ENCODE measurements around the gene C6orf89. TPM values are rescaled to one million over a fixed set of nuclear protein-coding genes. Genes with fewer than 3 reads are reported as not detected.
"Not testable (repeated sequence)": the region's sequence is repeated elsewhere in the genome, so short reads cannot be mapped to it uniquely, and the experiment has no call there.

The C6orf89 gene
- total RNA-seq, 1 donor from 2014 or later: 36.8 TPM

DNA sequence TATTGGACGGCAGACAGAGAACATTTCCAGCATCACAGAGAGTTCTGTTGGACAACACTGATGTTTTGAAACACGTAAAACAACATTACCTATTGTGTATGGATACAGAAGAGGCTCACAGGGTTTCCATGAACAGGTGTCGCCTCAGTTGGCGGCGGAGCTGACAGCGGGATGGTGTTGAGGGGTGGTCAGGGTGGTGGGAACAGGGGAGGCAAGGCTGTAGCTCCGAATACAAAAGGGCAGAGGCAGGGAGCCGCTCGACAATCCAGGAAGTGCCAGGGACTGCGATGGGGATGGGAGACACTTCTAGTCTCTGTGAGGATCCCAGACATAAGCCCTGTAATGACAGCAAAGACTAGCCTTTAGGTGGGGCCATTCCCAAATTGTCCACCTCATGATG lies 54.3 kb downstream of the C6orf89 start:
- Histone ChIP-seq H3K27me3 (no peaks in the 10 kb centered on the region), H3K9me3 (no peaks in the 10 kb centered on the region), H3K27ac (no peak overlapping the region), H3K4me3 (no peak overlapping the region), H3K36me3 (no peaks in the 10 kb centered on the region), H3K4me1 (no peaks in the 10 kb centered on the region)
- DNase-seq (ENCODE audit: extremely low spot score in 2 of 2): no peak
- no peak for TF ChIP-seq POLR2AphosphoS5 (IDR thresholded peaks at IDR 0.05; ENCODE audit: insufficient read depth in 1 of 2, low read depth in 1 of 2)
- TF ChIP-seq, protein P1, sequence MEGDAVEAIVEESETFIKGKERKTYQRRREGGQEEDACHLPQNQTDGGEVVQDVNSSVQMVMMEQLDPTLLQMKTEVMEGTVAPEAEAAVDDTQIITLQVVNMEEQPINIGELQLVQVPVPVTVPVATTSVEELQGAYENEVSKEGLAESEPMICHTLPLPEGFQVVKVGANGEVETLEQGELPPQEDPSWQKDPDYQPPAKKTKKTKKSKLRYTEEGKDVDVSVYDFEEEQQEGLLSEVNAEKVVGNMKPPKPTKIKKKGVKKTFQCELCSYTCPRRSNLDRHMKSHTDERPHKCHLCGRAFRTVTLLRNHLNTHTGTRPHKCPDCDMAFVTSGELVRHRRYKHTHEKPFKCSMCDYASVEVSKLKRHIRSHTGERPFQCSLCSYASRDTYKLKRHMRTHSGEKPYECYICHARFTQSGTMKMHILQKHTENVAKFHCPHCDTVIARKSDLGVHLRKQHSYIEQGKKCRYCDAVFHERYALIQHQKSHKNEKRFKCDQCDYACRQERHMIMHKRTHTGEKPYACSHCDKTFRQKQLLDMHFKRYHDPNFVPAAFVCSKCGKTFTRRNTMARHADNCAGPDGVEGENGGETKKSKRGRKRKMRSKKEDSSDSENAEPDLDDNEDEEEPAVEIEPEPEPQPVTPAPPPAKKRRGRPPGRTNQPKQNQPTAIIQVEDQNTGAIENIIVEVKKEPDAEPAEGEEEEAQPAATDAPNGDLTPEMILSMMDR (IDR thresholded peaks at IDR 0.05): no peak
- intact Hi-C loops (cut with DNase I): no loop called here

DNA sequence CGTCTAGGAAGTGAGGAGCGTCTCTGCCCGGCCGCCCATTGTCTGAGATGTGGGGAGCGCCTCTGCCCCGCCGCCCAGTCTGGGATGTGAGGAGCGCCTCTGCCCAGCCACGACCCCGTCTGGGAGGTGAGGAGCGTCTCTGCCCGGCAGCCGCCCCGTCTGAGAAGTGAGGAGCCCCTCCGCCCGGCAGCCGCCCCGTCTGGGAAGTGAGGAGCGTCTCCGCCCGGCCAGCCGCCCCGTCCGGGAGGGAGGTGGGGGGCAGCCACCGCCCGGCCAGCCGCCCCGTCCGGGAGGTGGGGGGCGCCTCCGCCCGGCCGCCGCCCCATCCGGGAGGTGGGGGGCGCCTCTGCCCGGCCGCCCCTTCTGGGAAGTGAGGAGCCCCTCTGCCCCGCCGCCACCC lies 55.8 kb downstream of the C6orf89 start:
- H3K9me3 ChIP-seq; H3K27ac ChIP-seq; intact Hi-C loops (cut with DNase I); H3K4me3 ChIP-seq; H3K4me1 ChIP-seq; H3K36me3 ChIP-seq; H3K27me3 ChIP-seq; DNase-seq (ENCODE audit: extremely low spot score in 2 of 2): not testable (repeated sequence)

DNA sequence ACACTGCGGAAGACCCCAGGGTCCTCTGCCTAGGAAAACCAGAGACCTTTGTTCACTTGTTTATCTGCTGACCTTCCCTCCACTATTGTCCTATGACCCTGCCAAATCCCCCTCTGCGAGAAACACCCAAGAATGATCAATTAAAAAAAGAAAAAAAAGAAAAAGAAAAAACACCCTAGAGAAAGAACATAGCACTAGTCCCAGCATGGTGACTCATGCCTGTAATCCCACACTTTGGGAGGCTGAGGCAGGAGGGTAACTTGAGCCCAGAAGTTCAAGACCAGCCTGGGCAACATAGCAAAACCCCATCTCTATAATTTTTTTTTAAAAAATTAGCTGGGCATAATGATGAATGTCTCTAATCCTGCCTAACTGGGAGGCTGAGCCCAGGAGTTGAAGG lies 56.6 kb downstream of the C6orf89 start:
- H3K4me1 ChIP-seq; H3K27me3 ChIP-seq; H3K36me3 ChIP-seq; H3K27ac ChIP-seq; H3K9me3 ChIP-seq; intact Hi-C loops (cut with DNase I); DNase-seq (ENCODE audit: extremely low spot score in 2 of 2); H3K4me3 ChIP-seq: not testable (repeated sequence)

DNA sequence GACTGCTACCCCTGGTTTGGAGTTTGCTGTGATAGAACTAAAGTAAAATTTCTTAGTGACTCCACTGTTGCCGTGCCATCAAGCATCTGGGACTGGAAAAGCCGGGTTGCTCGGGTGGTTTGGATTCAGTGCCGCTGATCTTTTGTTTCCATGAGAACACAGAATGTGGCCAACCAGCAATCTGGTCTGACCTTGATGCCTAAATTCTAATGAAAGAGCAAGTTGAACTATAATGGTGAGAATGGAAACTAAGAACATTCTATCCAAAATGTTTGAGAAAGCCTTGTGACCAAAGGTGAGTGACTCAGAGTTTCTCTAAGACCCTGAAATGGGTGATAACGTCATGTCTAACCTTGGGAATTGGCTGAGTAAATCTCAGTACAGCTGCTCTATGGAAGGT lies 58.9 kb downstream of the C6orf89 start:
- Histone ChIP-seq H3K4me3 (no peak overlapping the region), H3K36me3 (no peaks in the 10 kb centered on the region), H3K4me1 (no peaks in the 10 kb centered on the region), H3K27ac (no peak overlapping the region), H3K9me3 (no peaks in the 10 kb centered on the region), H3K27me3 (no peaks in the 10 kb centered on the region)
- TF ChIP-seq POLR2AphosphoS5 (IDR thresholded peaks at IDR 0.05; ENCODE audit: insufficient read depth in 1 of 2, low read depth in 1 of 2) (no peak), POLR2A (IDR thresholded peaks at IDR 0.05) (no peak)
- TF ChIP-seq, protein P1 (IDR thresholded peaks at IDR 0.05): no peak
- intact Hi-C loops (cut with DNase I): no loop called here
- DNase-seq (ENCODE audit: extremely low spot score in 2 of 2): no peak

DNA sequence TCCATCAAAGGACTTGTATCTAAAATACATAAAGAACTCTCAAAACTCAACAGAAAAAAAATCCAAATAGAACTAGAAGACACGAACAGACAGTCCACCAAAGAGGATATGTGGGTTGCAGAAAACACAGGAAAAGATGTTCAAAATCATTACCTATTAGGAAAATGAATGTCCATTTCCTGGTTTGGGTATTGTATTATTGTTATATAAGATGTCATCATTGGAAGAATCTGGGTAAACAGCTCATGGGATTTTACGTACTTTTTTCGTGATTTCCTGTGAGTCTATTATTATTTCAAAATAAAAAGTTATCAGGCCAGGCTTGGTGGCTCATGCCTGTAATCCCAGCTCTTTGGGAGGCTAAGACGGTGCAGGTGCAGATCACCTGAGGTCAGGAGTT lies 59.5 kb downstream of the C6orf89 start:
- H3K4me3 ChIP-seq: no peak overlapping the region
- TF ChIP-seq POLR2AphosphoS5 (IDR thresholded peaks at IDR 0.05; ENCODE audit: insufficient read depth in 1 of 2, low read depth in 1 of 2) (no peak), POLR2A (IDR thresholded peaks at IDR 0.05) (no peak)
- TF ChIP-seq, protein P1 (IDR thresholded peaks at IDR 0.05): no peak

DNA sequence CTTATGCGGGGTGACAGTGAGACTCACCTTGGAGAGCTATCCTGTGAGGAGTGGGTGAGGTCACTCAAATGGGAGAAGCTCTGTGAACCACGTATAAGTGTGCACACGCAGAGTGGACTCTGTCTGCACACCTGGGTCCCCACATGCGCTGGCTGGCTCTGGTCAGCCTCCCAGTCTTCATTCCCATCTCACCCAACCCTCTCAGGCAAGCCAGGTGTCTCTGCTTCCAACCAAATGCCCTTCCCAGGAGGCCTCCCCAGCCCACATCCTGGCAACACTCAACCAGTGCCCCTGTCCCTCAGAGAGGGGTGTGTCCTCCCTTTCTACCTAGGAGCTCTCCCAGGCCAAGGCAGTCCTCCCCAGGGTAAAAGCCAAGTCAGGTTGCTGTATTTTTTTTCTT lies 60.8 kb downstream of the C6orf89 start:
- intact Hi-C loops (cut with DNase I): no loop called here
- H3K4me3 ChIP-seq: no peak overlapping the region
- H3K9me3 ChIP-seq: no peaks in the 10 kb centered on the region
- no peaks in the 10 kb centered on the region for H3K27me3 ChIP-seq
- no peaks in the 10 kb centered on the region for H3K36me3 ChIP-seq
- no peak for DNase-seq (ENCODE audit: extremely low spot score in 2 of 2)
- H3K27ac ChIP-seq: no peak overlapping the region
- no peaks in the 10 kb centered on the region for H3K4me1 ChIP-seq
- no peak for TF ChIP-seq POLR2A (IDR thresholded peaks at IDR 0.05)
- TF ChIP-seq, protein P1 (IDR thresholded peaks at IDR 0.05): no peak
- no peak for TF ChIP-seq POLR2AphosphoS5 (IDR thresholded peaks at IDR 0.05; ENCODE audit: insufficient read depth in 1 of 2, low read depth in 1 of 2)

More for the DNA sequence above, 59.5 kb downstream of the C6orf89 start:
- Histone ChIP-seq H3K4me1 (no peaks in the 10 kb centered on the region), H3K27me3 (no peaks in the 10 kb centered on the region), H3K9me3 (no peaks in the 10 kb centered on the region), H3K36me3 (no peaks in the 10 kb centered on the region), H3K27ac (no peak overlapping the region)
- intact Hi-C loops (cut with DNase I): no loop called here
- DNase-seq (ENCODE audit: extremely low spot score in 2 of 2): no peak

All from vagina (tissue), 2 donors.